Lower leg skin (tissue), 4 donors: ENCODE measurements around the gene NOX5. TPM values are rescaled to one million over a fixed set of nuclear protein-coding genes. Genes with fewer than 3 reads are reported as not detected.

Experiments
- DNase-seq, 2 donors: peaks; one replicate each; pipeline ENCODE4 v3.0.0-alpha.2; 2019; ENCODE audit warnings: low spot score in 2 of 2
- H3K4me3 ChIP-seq: fragments of 200-600 bp; sonication (generic); 2 replicates; pipeline ENCODE4 v1.5.1; 2017; ENCODE audit warnings: mild to moderate bottlenecking, low read depth; ENCODE audit not compliant: poor library complexity, severe bottlenecking
- POLR2A ChIP-seq, 2 donors: fragments of 450-650 bp; IDR thresholded peaks; one replicate each; pipeline ENCODE4 v1.6.1; 2016 to 2017; ENCODE audit warnings: antibody characterized with exemption in 2 of 2, mild to moderate bottlenecking in 1 of 2, moderate library complexity in 1 of 2
- WGBS, 2 donors: methylation state at CpG; one replicate each; pipeline ENCODE4 v1.1.5; 2018; 5-methylcytosine and 5-hydroxymethylcytosine counted together
- intact Hi-C: fragments of 100-400 bp; cut with DNase I; formaldehyde crosslinking; loops from one replicate; pipeline ENCODE4 v1.15.0; 2023; ENCODE audit warnings: low total_unique reads
- total RNA-seq, 4 donors: library from RNA; depleted of rRNA; stranded (reverse); fragments of >200 nt; gene quantifications; one replicate each; pipeline ENCODE4 v1.1.0, GENCODE V29; 2016
- TF ChIP-seq, protein P1 (sequence below), 3 donors: fragments of 450-650 bp; IDR thresholded peaks; one replicate each; pipeline ENCODE4 v1.5.1; 2016; ENCODE audit warnings: antibody characterized with exemption in 3 of 3, mild to moderate bottlenecking in 3 of 3, moderate library complexity in 2 of 3

Gene NOX5
- total RNA-seq, 4 donors from 2014 or later, result 0.04 to 0.29 (median 0.12) TPM

DNA sequence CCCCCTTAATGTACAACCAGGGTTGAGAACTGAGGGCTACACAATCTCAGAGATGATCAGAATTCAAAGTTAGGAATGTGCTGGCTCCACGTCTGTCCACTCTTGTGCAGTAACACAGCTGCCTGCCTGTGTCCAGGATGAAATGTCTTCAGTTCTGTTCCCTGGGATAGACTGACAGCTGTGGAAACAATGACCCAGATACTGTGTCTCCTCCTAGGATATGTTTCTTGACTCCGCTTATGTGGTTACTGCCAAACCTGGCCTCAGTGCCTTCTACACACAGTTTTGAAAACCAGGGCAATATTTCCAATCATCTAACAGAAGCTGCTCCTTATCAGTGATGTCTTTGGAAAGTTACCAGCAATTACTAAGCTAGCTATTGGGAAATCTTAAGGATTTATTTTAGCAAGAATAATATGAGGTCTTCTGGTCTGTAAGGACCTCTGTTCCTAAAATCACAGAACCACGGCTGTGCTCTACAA is 67.6 kb downstream of the NOX5 start:
- intact Hi-C loops, result no loop called here
- 41 to 46% methylated on average over 3 of the region's 3 CpGs for WGBS, 2 donors
- TF ChIP-seq, protein P1, sequence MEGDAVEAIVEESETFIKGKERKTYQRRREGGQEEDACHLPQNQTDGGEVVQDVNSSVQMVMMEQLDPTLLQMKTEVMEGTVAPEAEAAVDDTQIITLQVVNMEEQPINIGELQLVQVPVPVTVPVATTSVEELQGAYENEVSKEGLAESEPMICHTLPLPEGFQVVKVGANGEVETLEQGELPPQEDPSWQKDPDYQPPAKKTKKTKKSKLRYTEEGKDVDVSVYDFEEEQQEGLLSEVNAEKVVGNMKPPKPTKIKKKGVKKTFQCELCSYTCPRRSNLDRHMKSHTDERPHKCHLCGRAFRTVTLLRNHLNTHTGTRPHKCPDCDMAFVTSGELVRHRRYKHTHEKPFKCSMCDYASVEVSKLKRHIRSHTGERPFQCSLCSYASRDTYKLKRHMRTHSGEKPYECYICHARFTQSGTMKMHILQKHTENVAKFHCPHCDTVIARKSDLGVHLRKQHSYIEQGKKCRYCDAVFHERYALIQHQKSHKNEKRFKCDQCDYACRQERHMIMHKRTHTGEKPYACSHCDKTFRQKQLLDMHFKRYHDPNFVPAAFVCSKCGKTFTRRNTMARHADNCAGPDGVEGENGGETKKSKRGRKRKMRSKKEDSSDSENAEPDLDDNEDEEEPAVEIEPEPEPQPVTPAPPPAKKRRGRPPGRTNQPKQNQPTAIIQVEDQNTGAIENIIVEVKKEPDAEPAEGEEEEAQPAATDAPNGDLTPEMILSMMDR (IDR thresholded peaks at IDR 0.05), result no peak
- TF ChIP-seq POLR2A (IDR thresholded peaks at IDR 0.05), result no peak
- no peak overlapping the region for H3K4me3 ChIP-seq
- peak in 1 of 2 donors; percentile 24 for DNase-seq

DNA sequence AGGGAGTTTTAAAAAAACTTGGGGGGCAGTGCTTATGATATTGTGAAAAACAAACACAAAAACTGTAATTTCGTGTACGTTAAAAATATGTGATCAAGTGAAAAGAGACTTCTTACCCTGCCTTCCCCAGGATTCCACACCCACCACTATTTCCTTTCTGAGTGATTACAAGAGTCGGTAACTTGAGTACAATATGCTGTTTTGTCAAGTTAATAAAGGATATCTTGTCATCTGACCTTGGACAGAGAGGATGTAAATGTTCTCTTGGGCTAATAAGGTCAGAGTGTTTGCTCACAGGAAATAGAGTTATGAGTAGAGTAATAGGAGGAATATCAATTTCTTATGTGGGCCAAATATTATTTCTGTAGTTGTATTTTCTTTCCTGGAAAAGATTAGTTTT is 68.1 kb downstream of the NOX5 start:
- 51 to 62% methylated on average over 3 of the region's 3 CpGs for WGBS, 2 donors
- intact Hi-C loops, result no loop called here
- no peak for DNase-seq
- no peak for TF ChIP-seq POLR2A (IDR thresholded peaks at IDR 0.05)
- TF ChIP-seq, protein P1 (IDR thresholded peaks at IDR 0.05), result no peak
- H3K4me3 ChIP-seq, result no peak overlapping the region

DNA sequence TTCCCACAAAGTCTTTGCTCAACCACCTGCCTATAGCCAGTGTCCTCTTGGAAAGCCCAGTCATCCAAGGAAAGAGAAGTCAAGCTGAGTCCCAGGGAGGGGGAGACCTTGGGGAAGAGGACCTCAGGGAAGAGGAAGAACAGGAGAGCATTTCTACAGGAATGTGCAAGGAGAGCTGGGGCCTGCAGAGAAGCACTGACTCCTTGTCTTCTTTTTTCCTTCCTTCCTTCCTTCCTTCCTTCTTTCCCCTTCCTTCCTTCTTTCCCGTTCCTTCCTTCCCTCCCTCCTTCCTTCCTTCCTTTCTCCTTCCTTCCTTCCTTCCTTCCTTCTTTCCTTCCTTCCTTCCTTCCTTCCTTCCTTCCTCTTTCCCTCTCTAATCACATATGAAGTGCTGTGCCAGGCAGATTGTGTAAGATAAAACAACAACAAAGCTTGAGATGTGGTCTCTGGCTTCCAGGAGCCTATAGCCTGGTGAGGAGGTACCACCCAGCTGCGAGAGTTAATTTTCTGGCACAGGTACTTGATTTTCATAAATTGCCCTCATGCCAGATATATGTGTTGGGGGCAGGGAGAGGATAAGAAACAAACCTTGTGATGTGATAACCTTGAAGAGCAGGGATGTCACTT is 70.0 kb downstream of the NOX5 start:
- intact Hi-C loops, result no loop called here
- WGBS, 2 donors, result 64% methylated on average over 2 of the region's 2 CpGs
- TF ChIP-seq POLR2A (IDR thresholded peaks at IDR 0.05), result no peak
- TF ChIP-seq, protein P1 (IDR thresholded peaks at IDR 0.05), result no peak
- DNase-seq, result no peak
- no peak overlapping the region for H3K4me3 ChIP-seq

DNA sequence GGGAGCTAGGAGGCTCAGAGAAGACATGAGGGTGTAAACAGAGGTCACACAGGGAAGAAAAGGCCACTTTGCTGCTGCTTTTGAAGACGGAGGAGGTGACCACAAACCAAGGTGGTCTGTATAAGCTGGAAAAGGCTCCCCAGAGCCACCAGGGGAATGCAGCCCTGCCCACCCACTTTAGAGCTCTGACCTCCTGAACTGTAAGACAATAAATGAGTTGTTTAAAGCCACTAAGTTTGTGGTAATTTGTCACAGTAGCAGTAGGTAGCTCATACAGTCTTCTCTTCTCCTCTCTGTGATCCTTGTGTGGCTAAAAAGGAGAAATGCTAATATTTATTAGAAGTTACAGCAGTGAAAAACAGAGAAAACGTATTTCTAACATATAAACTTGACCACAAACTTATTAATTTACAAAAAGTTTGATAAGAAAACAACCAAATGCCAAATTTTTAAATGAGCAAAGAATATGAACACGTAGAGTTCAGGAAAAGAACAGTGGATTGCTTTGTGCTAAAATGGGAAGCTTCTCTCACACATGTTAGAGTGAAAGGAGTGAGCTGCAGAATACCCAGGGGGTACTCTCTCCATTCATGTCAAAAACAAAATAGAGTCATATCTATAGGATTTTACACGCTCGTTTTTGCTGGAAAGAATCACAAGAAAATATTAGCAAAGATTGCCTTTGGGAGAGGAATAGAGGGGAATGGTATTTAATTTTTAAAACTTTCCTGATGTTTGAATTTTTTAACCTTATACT is 71.0 kb downstream of the NOX5 start:
- intact Hi-C loops, result no loop called here
- no peak overlapping the region for H3K4me3 ChIP-seq
- WGBS, 2 donors, result 55 to 62% methylated on average over 5 of the region's 5 CpGs
- TF ChIP-seq POLR2A (IDR thresholded peaks at IDR 0.05), result no peak
- TF ChIP-seq, protein P1 (IDR thresholded peaks at IDR 0.05), result no peak
- no peak for DNase-seq

DNA sequence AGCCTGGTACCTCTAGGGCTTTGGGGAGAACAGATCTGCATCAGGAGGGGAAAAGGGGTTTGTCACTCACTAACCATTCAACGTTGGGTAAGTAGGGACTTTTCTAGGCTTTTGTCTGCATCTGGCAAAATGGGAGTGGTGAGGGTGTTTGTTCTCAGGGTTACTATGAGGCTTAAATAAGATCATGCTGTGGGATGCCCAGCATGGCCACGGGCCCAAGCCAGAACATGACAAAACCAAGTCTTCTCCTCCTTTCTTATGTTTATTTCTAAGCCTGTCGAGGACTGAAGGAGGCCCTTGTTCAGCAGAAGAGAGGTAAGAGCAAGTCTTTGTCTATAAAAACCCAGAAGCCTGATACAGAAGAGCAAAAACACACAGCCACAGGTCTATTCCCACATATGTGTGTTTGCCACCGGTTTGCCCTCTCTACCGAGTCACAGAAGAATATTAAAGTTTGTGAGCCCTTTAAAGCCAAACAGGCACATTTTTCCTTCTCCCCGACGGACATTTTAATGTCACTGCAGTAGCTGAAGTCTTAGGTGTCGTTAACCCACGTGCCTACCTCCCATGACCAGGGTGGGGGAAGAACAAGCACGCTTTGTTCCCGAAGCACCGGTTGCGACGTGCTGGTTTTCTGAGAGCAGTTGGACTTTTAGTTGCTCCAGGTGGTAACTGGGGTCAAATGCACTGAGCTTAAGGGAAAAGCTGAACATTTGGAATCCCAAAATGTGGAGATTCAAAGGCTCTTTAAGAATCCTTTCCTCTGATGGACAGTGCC is 72.1 kb downstream of the NOX5 start:
- intact Hi-C loops, result no loop called here
- no peak for DNase-seq
- no peak overlapping the region for H3K4me3 ChIP-seq
- TF ChIP-seq POLR2A (IDR thresholded peaks at IDR 0.05), result no peak
- TF ChIP-seq, protein P1 (IDR thresholded peaks at IDR 0.05), result no peak
- 59 to 62% methylated on average over 14 of the region's 14 CpGs for WGBS, 2 donors
